GM19463 (cell line): Measurements from ENCODE around the gene NFKBIZ.
"Not testable (repeated sequence)": the region's sequence is repeated elsewhere in the genome, so short reads cannot be mapped to it uniquely, and the experiment has no call there.

Experiments used
- ATAC-seq: cut with Tn5 transposase; IDR thresholded peaks from one replicate; pipeline ENCODE4 v1.9.1; 2021; ENCODE audit warnings: mild to moderate bottlenecking, moderate library complexity; ENCODE audit not compliant: unreplicated experiment

NFKBIZ gene

DNA sequence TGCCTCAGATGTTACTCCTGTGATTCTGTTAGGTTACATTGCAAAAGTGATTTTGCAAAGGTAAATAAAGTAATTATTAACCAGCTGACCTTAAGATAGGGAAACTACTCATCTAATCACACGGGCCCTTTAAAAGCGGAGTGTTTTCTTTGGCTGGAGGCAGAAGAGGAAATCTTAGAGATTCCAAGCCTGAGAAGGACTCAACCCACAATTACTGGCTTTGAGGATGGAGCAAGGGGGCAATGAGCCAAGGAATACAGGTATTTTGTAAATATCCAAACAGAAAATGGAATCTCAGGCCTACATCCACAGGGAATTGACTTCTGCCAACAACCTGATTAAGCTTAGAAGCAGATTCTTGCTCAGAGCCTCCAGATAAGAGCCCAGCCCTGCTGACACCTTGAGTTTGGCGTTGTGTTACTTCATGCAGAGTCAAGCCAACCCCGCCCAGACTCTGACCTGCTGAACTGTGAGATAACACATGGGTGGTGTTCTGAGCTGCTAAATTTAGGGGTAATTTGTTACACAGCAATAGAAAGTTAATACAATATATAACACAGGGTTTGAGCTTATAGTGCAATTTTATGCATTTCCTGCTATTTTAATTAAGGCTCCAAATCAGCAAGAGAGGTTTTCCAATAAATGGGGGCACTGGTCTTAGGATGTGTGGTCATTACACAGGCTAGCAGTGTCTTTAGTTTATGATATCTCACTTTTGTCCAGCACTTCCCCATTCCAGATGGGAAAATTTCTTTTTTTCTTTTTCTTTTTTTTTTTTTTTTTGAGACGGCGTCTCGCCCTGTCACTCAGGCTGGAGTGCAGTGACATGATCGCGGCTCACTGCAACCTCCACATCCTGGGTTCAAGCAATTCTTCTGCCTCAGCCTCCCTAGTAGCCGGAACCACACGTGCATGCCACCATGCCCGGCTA, 19.5 kb downstream of the NFKBIZ start:
- ATAC-seq, result no peak

DNA sequence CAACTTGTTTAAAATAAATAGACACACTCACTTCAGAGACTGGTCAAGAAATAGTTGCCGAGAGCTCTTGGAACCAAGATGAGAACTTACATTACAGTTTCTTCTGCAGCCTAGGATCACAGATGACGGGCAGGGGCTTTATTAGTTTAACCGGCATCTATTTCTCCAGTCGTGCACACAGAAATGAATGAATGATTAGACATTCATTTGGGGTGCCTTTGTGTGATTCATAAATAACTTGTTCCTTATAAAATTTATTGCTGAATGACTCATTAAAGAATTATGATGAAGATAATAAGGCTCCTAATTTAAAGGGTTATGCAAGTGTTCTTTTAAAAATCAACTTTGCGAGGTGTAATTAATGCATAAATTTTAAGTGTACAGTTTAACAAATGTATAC, 20.8 kb downstream of the NFKBIZ start:
- ATAC-seq, result no peak

- no peak for ATAC-seq
Measured at GRCh38 chr3:101873619-101874018, 24.3 kb downstream of the NFKBIZ start.

- ATAC-seq, result peak; percentile 66
Measured at GRCh38 chr3:101876142-101876541, 26.8 kb downstream of the NFKBIZ start.

DNA sequence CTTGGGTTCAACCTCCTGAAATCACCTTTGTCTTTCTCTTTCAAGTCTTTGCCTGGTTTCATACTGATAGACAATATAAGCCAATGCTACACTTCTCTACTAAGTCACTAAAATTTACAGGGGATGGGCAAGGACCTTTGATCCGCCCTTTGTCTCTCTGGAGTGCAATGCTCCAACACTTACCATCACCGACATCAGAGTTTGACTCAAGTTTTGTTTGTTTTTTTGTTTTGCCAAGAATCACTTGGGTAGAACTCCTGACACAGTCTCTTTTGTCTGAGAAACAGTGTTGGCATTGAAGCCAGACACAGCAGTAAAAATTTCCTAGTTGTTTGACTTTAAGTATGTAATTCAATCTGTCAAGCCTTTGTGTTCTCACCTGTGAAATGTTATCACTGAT, 29.3 kb downstream of the NFKBIZ start:
- no peak for ATAC-seq

- ATAC-seq, result no peak
Measured at GRCh38 chr3:101879102-101879501, 29.8 kb downstream of the NFKBIZ start.

DNA sequence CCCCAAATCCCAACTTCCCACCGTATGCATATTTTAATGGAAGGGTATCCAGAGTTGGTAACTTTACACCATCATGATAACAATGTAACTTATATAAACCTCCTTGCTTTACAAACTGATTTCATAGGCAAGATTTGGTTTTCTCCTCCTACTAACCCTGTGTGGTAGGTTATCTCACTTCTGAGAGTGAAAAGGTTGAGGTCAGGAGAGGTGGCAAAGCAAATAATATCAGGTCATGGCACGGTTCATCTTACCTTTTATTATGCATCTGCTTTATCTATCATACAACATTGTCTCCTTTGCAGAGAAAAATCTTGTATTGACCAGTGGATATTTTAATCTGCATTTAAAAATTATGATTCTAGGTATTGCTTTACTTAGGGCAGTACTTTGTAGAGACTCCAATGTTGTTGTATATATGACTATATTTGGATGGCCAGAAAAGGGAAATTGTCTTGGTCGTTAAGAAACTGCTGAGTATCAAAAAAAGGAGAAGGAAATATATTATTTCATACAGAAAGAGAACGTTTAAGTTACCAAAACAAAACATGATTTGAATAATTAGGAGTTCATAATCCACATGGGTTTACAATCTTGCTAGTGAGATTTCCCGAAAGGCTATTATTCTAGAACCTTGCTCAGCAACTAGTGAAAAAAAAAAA, 30.4 kb downstream of the NFKBIZ start:
- no peak for ATAC-seq

- no peak for ATAC-seq
Measured at GRCh38 chr3:101884776-101885175, 35.5 kb downstream of the NFKBIZ start.

- ATAC-seq, result not testable (repeated sequence)
Measured at GRCh38 chr3:101885584-101885983, 36.3 kb downstream of the NFKBIZ start.

- ATAC-seq, result no peak
Measured at GRCh38 chr3:101886626-101887025, 37.3 kb downstream of the NFKBIZ start.

DNA sequence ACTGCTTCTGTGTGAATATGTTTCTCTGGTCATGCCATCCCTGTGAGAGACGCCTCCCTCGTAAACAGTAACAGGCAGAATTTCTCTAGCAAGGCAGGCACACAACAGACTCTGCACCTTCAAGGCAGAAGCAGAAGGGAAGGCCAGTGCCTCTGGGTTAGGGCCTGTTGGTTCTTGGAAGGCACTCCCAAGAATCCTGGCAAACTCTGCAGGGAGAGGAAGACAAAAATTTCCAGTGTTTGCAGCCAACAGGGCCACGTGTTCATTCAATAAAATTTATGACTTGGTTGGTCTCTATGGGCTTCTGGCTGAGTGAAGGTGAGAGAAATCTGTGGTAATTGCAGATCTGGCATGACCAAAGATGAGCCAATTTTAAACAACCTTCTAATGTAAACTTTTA, 39.3 kb downstream of the NFKBIZ start:
- ATAC-seq, result no peak

- ATAC-seq, result peak; percentile 77
Measured at GRCh38 chr3:101890716-101891115, 41.4 kb downstream of the NFKBIZ start.

DNA sequence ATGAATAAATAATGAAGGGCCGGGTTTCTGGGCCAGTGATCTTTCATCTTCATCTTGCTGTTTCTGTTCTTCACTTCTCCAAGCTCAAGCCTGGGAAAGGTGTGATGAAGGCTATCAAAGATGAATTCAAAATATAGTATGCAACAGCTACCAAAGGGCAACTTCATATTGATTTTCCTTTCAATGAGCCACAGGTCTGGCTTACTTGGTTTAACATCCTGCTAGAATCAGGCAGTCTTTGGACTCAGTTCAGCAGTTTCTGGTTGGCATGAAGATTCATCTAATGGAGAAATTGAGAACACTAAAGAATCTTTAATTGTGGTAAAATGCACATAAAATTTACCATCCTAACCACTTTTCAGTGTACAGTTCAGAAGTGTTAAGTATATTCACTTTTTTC, 43.3 kb downstream of the NFKBIZ start:
- no peak for ATAC-seq

GRCh38 chr3:101896083-101896757, 46.9 kb downstream of the NFKBIZ start:
- ATAC-seq, result no peak

DNA sequence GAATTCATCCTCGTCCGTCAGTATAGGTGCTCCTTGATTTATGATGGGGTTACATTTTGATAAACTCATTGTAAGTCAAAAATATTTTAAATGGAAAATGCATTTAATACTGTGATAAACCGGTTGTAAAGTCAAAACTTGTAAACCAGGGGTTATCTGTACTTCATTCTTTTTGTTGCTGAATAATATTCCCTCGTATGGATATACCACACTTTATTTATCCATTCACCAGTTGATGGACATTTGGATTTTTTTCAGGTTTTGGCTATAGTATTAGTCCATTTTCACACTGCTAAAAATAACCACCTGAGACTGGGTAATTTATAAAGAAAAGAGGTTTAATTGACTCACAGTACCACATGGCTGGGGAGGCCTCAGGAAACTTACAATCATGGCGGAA, 47.7 kb downstream of the NFKBIZ start:
- ATAC-seq, result no peak

- no peak for ATAC-seq
Measured at GRCh38 chr3:101898039-101898438, 48.7 kb downstream of the NFKBIZ start.

- ATAC-seq, result peak; percentile 85
Measured at GRCh38 chr3:101898752-101899169, 49.4 kb downstream of the NFKBIZ start.

GRCh38 chr3:101900316-101900715, 51.0 kb downstream of the NFKBIZ start:
- no peak for ATAC-seq

- no peak for ATAC-seq
Measured at GRCh38 chr3:101900736-101901135, 51.4 kb downstream of the NFKBIZ start.

DNA sequence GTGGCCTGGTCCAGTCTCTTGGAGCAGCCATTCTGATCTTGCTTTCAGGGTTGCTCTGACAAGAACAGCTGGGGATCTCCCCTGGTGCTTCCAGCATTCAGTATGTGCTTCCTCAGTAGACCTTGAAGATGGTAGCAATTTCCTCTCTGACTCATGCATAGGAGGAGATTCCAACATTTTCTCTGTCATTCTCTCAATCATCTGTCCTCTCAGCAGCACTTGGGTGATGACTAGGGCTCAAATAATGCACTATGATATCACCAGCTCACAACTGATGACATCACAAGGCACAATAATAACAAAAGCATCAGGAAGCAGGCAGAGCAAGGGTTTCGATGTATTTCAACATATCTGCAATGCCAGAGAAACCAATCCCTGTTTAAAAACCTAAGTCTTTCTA, 52.7 kb downstream of the NFKBIZ start:
- ATAC-seq, result peak; percentile 52

GRCh38 chr3:101903451-101903871, 54.1 kb downstream of the NFKBIZ start:
- ATAC-seq, result no peak

DNA sequence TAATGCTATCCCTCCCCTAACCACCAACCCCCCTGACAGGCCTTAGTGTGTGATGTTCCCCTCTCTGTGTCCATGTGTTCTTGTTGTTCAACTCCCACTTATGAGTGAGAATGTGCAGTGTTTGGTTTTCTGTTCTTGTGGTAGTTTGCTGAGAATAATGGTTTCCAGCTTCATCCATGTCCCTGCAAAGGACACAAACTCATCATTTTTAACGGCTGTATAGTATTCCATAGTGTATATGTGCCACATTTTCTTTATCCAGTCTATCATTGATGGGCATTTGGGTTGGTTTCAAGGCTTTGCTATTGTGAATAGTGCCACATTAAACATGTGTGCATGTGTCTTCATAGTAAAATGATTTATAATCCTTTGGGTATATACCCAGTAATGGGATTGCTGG, 56.3 kb downstream of the NFKBIZ start:
- not testable (repeated sequence) for ATAC-seq
